ACHN (cell line): ENCODE measurements around the gene SEC16A.

Experiments
- DNase-seq: peaks from one replicate; pipeline ENCODE4 v3.0.0-alpha.2; 2015
- in situ Hi-C: cut with HindIII; loops from 2 replicates; pipeline ENCODE4 v1.10.0; 2017; ENCODE audit warnings: low sequenced_read_pairs, low pct_ligation_motif_present, low pct_unique_long_range_greater_than_20kb

SEC16A gene

GRCh38 chr9:136519263-136520052 lies 36.6 kb upstream of the SEC16A start:
- in situ Hi-C loops, result no loop called here
- no peak for DNase-seq

- in situ Hi-C loops, result no loop called here
These were observed 35.8 kb upstream of the SEC16A start for GRCh38 chr9:136518623-136519022.

GRCh38 chr9:136517950-136518349 lies 35.1 kb upstream of the SEC16A start:
- in situ Hi-C loops, result no loop called here
- DNase-seq, result no peak

More at GRCh38 chr9:136518623-136519022, 35.8 kb upstream of the SEC16A start:
- no peak for DNase-seq

GRCh38 chr9:136517012-136517743 lies 34.3 kb upstream of the SEC16A start:
- DNase-seq, result no peak
- in situ Hi-C loops, result no loop called here

- no peak for DNase-seq
- in situ Hi-C loops, result no loop called here
These were observed 33.4 kb upstream of the SEC16A start for GRCh38 chr9:136516191-136516654.

GRCh38 chr9:136515276-136515675 lies 32.4 kb upstream of the SEC16A start:
- in situ Hi-C loops, result no loop called here
- DNase-seq, result no peak

- in situ Hi-C loops, result no loop called here
- no peak for DNase-seq
These were observed 31.3 kb upstream of the SEC16A start for GRCh38 chr9:136514022-136514714.

GRCh38 chr9:136513191-136513590 lies 30.4 kb upstream of the SEC16A start:
- in situ Hi-C loops, result no loop called here
- DNase-seq, result no peak

GRCh38 chr9:136512651-136513071 lies 29.8 kb upstream of the SEC16A start:
- peak; percentile 6 for DNase-seq
- in situ Hi-C loops, result no loop called here

GRCh38 chr9:136511670-136512592 lies 29.1 kb upstream of the SEC16A start:
- in situ Hi-C loops, result no loop called here
- no peak for DNase-seq

GRCh38 chr9:136511144-136511669 lies 28.4 kb upstream of the SEC16A start:
- no peak for DNase-seq
- in situ Hi-C loops, result no loop called here

GRCh38 chr9:136510561-136510960 lies 27.7 kb upstream of the SEC16A start:
- DNase-seq, result no peak
- in situ Hi-C loops, result no loop called here

GRCh38 chr9:136509549-136509948 lies 26.7 kb upstream of the SEC16A start:
- no peak for DNase-seq
- in situ Hi-C loops, result no loop called here

GRCh38 chr9:136508729-136509500 lies 26.1 kb upstream of the SEC16A start:
- in situ Hi-C loops, result no loop called here
- no peak for DNase-seq

- no peak for DNase-seq
- in situ Hi-C loops, result no loop called here
These were observed 25.1 kb upstream of the SEC16A start for GRCh38 chr9:136507992-136508375.

GRCh38 chr9:136507221-136507991 lies 24.6 kb upstream of the SEC16A start:
- no peak for DNase-seq
- in situ Hi-C loops, result no loop called here

GRCh38 chr9:136506425-136506824 lies 23.6 kb upstream of the SEC16A start:
- in situ Hi-C loops, result no loop called here

More at GRCh38 chr9:136506425-136506824, 23.6 kb upstream of the SEC16A start:
- DNase-seq, result no peak
